Aorta (tissue), 5 donors: ENCODE measurements around the gene LRRC73. TPM values are rescaled to one million over a fixed set of nuclear protein-coding genes. Genes with fewer than 3 reads are reported as not detected.
"Not testable (repeated sequence)": the region's sequence is repeated elsewhere in the genome, so short reads cannot be mapped to it uniquely, and the experiment has no call there.

Experiments
- ATAC-seq: fragments of 200-7000 bp; cut with Tn5 transposase; one replicate; pipeline ENCODE4 v1.9.1; 2022; ENCODE audit warnings: moderate library complexity; ENCODE audit not compliant: low FRiP score
- DNase-seq, 2 donors: peaks; one replicate each; pipeline ENCODE4 v3.0.0-alpha.2; 2020
- H3K27ac ChIP-seq, 2 donors: one replicate each; pipeline ENCODE4 v1.5.1; 2013; ENCODE audit warnings: low read length in 2 of 2, mild to moderate bottlenecking in 2 of 2, moderate library complexity in 2 of 2, control low read depth in 1 of 2, inconsistent platforms in 1 of 2, low read depth in 1 of 2
- H3K27me3 ChIP-seq, 2 donors: one replicate each; pipeline ENCODE4 v1.6.1; 2013; ENCODE audit warnings: control low read depth in 1 of 2, low read length in 1 of 2, mild to moderate bottlenecking in 1 of 2, moderate library complexity in 1 of 2; ENCODE audit not compliant: insufficient read depth in 2 of 2, control insufficient read depth in 1 of 2
- H3K36me3 ChIP-seq, 2 donors: one replicate each; pipeline ENCODE4 v1.6.1; 2013; ENCODE audit warnings: control low read depth in 1 of 2, low read length in 1 of 2, mild to moderate bottlenecking in 1 of 2; ENCODE audit not compliant: insufficient read depth in 2 of 2, control insufficient read depth in 1 of 2
- H3K4me1 ChIP-seq, 2 donors: one replicate each; pipeline ENCODE4 v1.6.1; 2013; ENCODE audit warnings: low read length in 2 of 2, control low read depth in 1 of 2, mild to moderate bottlenecking in 1 of 2, moderate library complexity in 1 of 2; ENCODE audit not compliant: insufficient read depth in 2 of 2, control insufficient read depth in 1 of 2
- H3K4me3 ChIP-seq, 2 donors: one replicate each; pipeline ENCODE4 v1.5.1; 2013; ENCODE audit warnings: low read length in 2 of 2, control low read depth in 1 of 2, mild to moderate bottlenecking in 1 of 2
- H3K9me3 ChIP-seq: one replicate; pipeline ENCODE4 v1.6.1; 2013; ENCODE audit warnings: mild to moderate bottlenecking, low read length; ENCODE audit not compliant: control insufficient read depth
- WGBS, 2 donors: extraction: QIAGEN DNeasy Blood & Tissue Kit; methylation state at CpG; one replicate each; pipeline ENCODE4 v1.1.7; 2013; 5-methylcytosine and 5-hydroxymethylcytosine counted together
- intact Hi-C, 2 donors: fragments of 100-400 bp; cut with DNase I; formaldehyde crosslinking; loops; one replicate each; pipeline versions ENCODE4 v1.14.2 to v1.15.0; 2022
- polyA plus RNA-seq, 2 donors: library from polyadenylated mRNA; stranded (reverse); fragments of 200-250 nt; gene quantifications; one replicate each; pipeline ENCODE4 v1.2.3, GENCODE V29; 2013
- total RNA-seq, 2 donors: library from RNA; stranded (reverse); fragmentation: NEBNext Ultra II Directional; extraction: Animal tissue kit (Norgen Biotek cat#: 25700); gene quantifications; one replicate each; pipeline ENCODE4 v1.2.1, GENCODE V29; 2021
- donor health status: healthy with polysubstance abuse.
- donor health status: Bipolar disorder and iron deficiency.
- donor health status: DM: no; HTN: no; CAD: no.
- donor health status: DM: no; HTN: no; CAD: no.
- donor health status: DM: yes; HTN: yes; CAD: no.

LRRC73 gene
- total and polyA plus RNA-seq, 4 donors = 0.39 to 1.6 (median 0.56) TPM

DNA sequence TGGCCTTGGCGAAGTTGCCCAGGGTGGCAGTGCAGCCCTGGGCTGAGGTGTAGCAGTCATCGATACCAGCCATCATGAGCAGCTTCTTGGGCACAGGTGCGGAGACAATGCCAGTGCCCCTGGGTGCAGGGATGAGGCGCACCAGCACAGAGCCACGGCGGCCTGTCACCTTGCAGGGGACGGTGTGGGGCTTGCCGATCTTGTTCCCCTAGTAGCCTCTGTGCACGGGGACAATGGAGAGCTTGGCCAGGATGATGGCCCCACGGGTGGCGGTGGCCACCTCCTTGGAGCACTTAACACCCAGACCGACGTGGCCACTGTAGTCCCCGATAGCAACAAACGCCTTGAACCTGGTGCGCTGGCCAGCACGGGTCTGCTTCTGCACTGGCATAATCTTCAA, 28.8 kb upstream of the LRRC73 start:
- WGBS, 2 donors = 96 to 99% methylated on average over 14 to 15 of the region's 17 CpGs
- H3K9me3 ChIP-seq, H3K27me3 ChIP-seq, DNase-seq, intact Hi-C loops, H3K27ac ChIP-seq, H3K36me3 ChIP-seq, H3K4me1 ChIP-seq, ATAC-seq, H3K4me3 ChIP-seq: not testable (repeated sequence)

GRCh38 chr6:43532201-43532600, 22.1 kb upstream of the LRRC73 start:
- ATAC-seq (no peak), DNase-seq (no peak)
- no peaks in the 10 kb centered on the region for H3K27me3 ChIP-seq
- WGBS, 2 donors = 78 to 86% methylated on average over 1 of the region's 1 CpG
- no peaks in the 10 kb centered on the region for H3K9me3 ChIP-seq
- no peak overlapping the region for H3K27ac ChIP-seq
- peaks cover 5 to 10% of the 10 kb centered on the region in 2 donors for H3K36me3 ChIP-seq
- H3K4me3 ChIP-seq = no peak overlapping the region
- intact Hi-C loops = no loop called here
- H3K4me1 ChIP-seq = no peaks in the 10 kb centered on the region

GRCh38 chr6:43524483-43524961, 14.4 kb upstream of the LRRC73 start:
- peaks cover 14 to 28% of the 10 kb centered on the region in 2 donors for H3K36me3 ChIP-seq
- DNase-seq (no peak), ATAC-seq (no peak)
- H3K4me1 ChIP-seq = no peaks in the 10 kb centered on the region
- H3K4me3 ChIP-seq = no peak overlapping the region
- 82 to 85% methylated on average over 10 of the region's 10 CpGs for WGBS, 2 donors
- intact Hi-C loops = no loop called here
- H3K9me3 ChIP-seq = no peaks in the 10 kb centered on the region
- no peak overlapping the region for H3K27ac ChIP-seq
- no peaks in the 10 kb centered on the region for H3K27me3 ChIP-seq

DNA sequence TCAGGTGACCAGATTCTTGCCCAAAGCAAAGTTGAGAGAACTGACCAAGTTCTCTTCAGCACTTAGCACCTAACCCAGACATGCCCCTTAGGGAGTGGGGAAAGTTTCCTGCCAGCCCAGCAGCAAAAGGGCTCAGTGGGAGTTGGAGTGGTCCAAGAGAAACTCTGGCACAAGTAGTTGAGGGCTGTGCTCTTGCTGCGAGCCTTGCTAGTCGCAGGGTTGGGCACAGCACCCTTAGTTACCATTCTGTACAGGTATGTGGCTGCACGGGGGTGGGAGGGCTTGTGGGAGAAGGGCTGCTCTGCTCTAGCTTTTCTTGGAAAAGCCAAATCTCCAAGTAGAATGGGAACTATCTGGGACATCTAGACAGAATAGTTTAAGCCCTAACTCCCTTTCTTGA, 13.1 kb upstream of the LRRC73 start:
- Histone ChIP-seq H3K4me1 (no peaks in the 10 kb centered on the region), H3K9me3 (no peaks in the 10 kb centered on the region), H3K4me3 (no peak overlapping the region), H3K27me3 (no peaks in the 10 kb centered on the region), H3K27ac (no peak overlapping the region), H3K36me3 (peaks cover 12 to 27% of the 10 kb centered on the region in 2 donors)
- intact Hi-C loops = no loop called here
- DNase-seq (no peak), ATAC-seq (no peak)
- WGBS, 2 donors = 69 to 71% methylated on average over 3 of the region's 3 CpGs

DNA sequence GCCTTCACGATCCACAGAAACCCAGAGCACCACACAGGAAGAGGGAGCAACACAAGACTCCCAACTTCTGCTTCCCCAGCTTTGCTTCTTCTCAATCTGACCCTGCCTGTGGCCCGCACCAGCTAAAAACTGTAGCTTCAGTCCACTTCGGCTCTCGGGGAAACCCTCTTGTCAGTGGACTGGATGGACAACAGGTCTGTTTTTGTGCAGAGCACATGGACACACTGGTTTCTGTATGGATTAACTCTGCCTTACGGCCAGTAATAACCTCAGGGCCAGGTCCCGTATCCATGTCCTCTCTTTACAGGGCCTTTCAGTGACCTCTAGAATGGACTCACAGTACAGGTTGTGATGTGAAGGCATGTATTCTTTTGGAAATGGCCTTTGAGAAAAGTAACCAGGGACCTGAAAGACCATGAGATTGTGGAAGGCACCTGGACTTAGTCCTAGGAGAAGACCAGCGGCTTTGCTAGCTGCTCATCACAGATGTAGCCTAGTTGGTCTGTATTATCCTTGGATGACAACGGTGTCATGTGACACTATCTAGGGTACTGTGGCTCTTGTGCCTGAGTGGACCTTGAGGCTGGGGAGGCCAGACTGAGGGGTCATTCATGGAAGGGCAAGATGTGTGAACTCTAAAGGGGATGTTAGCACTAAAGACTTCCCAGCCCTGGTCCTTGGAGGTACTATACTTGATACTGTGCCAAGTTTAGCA, 12.6 kb upstream of the LRRC73 start:
- H3K9me3 ChIP-seq = no peaks in the 10 kb centered on the region
- no peak overlapping the region for H3K4me3 ChIP-seq
- WGBS, 2 donors = 87 to 88% methylated on average over 8 of the region's 8 CpGs
- H3K36me3 ChIP-seq = peaks cover 12 to 22% of the 10 kb centered on the region in 2 donors
- ATAC-seq = no peak
- peaks cover 0 to 3% of the 10 kb centered on the region in 2 donors for H3K4me1 ChIP-seq
- intact Hi-C loops = no loop called here
- DNase-seq = no peak
- no peak overlapping the region for H3K27ac ChIP-seq
- no peaks in the 10 kb centered on the region for H3K27me3 ChIP-seq

DNA sequence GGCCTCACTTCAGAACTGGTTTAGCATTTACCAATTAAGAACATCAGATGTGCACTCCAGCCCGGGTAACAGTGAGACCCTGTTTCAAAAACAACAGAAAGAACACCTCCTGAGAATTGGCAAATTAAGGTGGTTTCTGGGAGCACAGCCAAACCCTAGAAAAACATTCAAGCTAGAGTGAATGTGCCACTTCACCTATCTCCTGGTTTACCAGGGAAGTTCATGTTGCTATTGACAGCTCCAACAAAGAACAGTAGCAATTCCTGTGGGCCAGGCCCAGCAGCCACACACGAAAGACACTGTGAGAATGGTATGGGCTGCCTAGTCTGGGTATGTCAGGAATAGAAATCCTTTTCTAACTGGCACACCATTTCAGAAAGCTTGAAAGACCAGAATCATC, 11.7 kb upstream of the LRRC73 start:
- Histone ChIP-seq H3K27ac (no peak overlapping the region), H3K36me3 (peaks cover 12 to 18% of the 10 kb centered on the region in 2 donors), H3K4me1 (peaks cover 0 to 3% of the 10 kb centered on the region in 2 donors), H3K4me3 (no peak overlapping the region), H3K9me3 (no peaks in the 10 kb centered on the region), H3K27me3 (no peaks in the 10 kb centered on the region)
- DNase-seq (no peak), ATAC-seq (no peak)
- 52 to 55% methylated on average over 2 of the region's 2 CpGs for WGBS, 2 donors
- intact Hi-C loops = no loop called here

- ATAC-seq (no peak), DNase-seq (no peak)
- Histone ChIP-seq H3K36me3 (peaks cover 12 to 15% of the 10 kb centered on the region in 2 donors), H3K4me3 (no peak overlapping the region), H3K27ac (no peak overlapping the region), H3K9me3 (no peaks in the 10 kb centered on the region), H3K4me1 (peaks cover 0 to 3% of the 10 kb centered on the region in 2 donors), H3K27me3 (no peaks in the 10 kb centered on the region)
- intact Hi-C loops = no loop called here
- 89 to 90% methylated on average over 8 of the region's 8 CpGs for WGBS, 2 donors
Observed at GRCh38 chr6:43520097-43520496, 10.0 kb upstream of the LRRC73 start.

DNA sequence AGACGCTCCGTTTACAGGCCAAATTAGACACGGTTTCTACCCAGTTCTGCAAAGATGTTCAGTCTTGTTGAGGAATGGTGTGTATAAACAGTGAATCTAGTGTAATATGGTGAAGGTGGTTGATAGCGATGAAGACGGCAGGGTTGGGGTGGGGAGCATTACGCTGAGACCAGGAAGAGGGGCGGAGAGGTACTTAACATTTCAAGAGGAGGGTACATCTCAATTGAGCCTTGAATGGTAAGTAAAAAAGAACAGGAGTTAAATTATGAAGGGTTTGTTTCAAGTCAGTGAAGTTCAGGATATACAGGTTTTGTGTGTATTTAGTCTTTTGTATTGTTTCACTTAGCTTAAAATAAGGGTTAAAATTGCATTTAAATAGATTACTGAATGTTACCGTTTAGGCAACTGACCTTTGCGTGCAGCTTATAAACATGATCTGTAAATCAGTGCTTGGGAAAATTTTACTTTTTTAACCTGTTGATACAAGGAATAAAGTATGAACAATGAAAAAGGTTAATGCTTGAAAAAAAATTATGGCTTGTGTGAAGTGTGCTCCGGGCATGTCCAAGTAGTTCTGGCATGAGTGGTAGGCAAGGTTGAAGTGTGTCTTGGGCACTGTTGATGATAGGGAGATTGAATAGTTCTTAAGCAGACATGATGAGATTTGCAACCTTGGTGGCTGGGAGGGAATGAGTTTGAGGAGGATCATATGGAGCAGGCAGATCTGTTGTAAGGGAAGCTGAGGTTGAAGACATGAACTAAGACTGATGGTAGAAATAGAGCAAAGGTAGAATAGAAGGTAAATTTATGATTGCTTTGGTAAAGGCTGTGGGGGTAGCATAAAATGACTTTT, 7.6 kb upstream of the LRRC73 start:
- H3K4me3 ChIP-seq = peak overlapping the region; percentile 58 to 81
- peaks cover 0 to 3% of the 10 kb centered on the region in 2 donors for H3K4me1 ChIP-seq
- DNase-seq (no peak), ATAC-seq (no peak)
- H3K27me3 ChIP-seq = no peaks in the 10 kb centered on the region
- no peak overlapping the region for H3K27ac ChIP-seq
- WGBS, 2 donors = 2 to 3% methylated on average over 10 of the region's 10 CpGs
- H3K9me3 ChIP-seq = no peaks in the 10 kb centered on the region
- peaks cover 12 to 18% of the 10 kb centered on the region in 2 donors for H3K36me3 ChIP-seq
- intact Hi-C loops = no loop called here
